Testis (tissue), 2 donors: ENCODE results near the gene MEX3C.

Source experiments
- CTCF ChIP-seq, 3 experiments: fragments of 450-650 bp in 2 of 3; fragments of 200-600 bp in 1 of 3; sonication (generic) in 1 of 3; IDR thresholded peaks; one replicate each; pipeline ENCODE4 v1.5.1; 2016 to 2019; ENCODE audit warnings: antibody characterized with exemption in 3 of 3, mild to moderate bottlenecking in 2 of 3, moderate library complexity in 1 of 3
- POLR2A ChIP-seq: fragments of 450-650 bp; IDR thresholded peaks from one replicate; pipeline ENCODE4 v1.6.1; 2017; ENCODE audit warnings: antibody characterized with exemption, mild to moderate bottlenecking, moderate library complexity

- TF ChIP-seq CTCF (IDR thresholded peaks at IDR 0.05) (no peak), POLR2A (no peak)
These were observed 1.2 kb downstream of the MEX3C start for GRCh38 chr18:51196118-51196810.
